HT1080 (cell line): ENCODE results near the gene BCL11B. TPM values are rescaled to one million over a fixed set of nuclear protein-coding genes. Genes with fewer than 3 reads are reported as not detected.

ENCODE experiments used
- DNase-seq: peaks from one replicate; pipeline ENCODE4 v3.0.0-alpha.2; 2015; ENCODE audit warnings: low read depth
- total RNA-seq: library from RNA; depleted of rRNA; stranded (reverse); fragments of >200 nt; shearing (Covaris generic); gene quantifications from 2 replicates; pipeline ENCODE4 v1.2.3, GENCODE V29; 2014

The BCL11B gene
- total RNA-seq, 1 experiment from 2014 or later, result 0.18 TPM

DNA sequence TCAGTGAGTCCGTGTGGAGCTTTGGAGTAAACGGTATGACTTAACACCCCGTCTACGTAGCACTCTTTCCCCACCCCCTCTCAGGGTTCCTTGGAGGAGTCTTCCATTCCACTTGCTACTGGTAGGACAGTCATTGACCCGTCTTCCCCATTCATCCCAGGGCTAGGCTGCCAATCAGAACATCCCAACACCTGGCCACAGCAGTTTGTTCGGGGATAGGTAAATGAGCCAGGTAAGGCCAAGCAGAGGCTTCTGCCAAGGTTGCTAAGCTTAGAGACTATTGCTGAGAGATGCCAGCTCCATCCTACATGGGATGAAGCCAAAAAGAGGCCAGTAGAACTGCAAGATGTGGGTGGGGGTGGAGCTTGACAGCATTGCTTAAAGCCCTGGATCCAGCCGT, 130.8 kb downstream of the BCL11B start:
- no peak for DNase-seq

DNA sequence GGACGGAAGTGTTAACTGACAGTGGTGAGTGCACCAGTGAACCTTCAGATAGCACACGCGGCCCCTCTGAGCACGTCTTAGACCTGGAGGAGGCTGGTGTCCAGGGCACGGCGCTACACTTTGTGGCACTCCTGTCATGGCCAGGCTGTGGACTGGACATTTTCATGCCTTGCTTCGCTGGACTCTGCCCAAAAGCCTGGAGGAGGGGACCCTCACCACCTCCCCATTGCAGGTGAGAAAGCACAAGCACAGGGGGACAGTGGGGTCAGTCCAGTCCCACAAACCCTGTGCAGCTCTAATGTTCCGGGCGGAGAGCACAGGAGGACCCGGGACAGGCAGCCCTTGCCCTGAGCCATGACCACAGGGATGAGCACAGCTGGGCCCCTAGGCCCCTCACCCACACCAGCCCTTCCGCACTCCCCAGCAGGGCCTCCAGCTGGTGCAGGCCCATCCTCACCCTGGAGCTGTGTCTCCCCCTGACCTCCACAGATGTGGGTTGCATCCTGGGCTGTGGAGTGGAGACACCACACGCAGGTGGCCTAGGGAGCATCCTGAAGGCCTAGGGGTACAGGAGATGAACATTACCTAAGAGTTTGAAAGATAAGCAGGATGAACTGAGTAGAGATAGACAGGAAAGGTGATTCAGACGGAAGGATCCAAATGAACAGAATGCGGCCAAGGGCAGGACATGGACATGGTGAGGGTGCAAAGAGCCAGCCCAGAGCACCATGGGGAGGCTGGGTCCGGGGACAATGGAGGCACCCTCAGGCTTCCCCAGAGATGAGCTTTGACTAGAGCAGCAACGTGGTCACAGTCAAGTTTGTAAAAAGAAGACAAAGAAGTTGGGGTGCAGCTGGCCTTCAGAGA, 132.8 kb downstream of the BCL11B start:
- no peak for DNase-seq

DNA sequence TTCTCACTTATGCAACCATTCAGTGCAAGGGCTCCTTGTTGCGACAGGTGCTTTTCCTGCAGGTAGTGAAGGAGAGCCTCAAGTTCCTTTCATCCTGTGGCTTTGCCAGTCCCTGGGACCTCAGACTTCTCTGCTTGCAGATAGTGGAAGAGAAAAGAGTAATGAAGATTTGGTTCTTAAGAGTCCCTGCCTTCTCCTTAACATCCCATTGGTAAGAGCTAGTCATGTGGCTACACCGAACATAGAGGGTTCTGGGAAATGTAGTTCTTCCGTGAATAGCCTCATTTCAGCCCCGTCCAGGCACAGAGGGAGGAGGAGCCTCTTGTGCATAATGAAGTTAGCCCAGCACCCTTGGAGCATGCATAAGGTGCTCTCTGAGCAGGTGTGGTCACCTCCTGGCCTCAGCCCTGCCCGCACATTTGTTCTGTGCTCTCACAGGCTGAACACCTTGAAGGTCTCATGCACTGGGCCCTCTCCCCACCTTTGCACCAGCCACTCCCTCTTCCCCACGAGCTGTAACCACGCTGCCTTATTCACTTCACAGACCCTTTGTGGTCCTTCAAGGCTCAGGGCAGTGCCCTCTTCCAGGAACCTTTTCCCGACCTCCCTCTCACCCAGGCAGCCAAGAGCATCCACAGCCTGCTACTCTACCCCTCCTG, 134.0 kb downstream of the BCL11B start:
- DNase-seq, result no peak

DNA sequence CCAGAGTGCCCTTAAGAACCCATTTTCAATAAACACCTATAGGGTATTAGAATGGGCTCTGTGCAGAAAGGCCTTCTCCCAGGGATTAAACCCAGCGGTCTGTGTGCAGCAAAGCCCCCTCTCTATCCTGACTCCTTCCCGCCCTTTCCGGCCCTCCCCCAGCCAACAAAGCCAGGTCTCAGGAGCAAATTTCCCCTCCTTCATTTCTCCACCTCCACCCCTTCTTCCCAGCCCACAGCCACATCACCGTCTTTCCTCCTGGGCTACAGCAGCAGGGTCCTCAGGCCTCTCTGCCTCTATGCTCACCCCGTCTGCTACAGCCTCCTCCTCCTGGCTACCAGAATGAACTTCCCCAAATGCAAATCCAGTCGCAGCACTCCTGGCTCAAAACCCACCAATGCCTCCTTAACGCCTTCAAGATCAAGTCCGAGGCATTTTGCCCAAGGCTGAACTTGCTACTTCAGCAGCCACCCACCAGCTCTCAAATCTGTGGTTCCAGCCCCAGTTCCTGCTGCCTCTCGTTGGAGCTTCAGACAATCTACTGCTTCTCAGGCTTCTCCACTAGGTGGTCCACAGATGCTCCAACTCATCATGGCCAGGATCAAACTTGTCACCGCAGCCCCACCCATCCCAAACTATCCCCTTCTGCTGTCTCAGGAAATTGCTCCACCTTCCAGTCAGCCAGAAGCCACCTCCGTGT, 134.8 kb downstream of the BCL11B start:
- no peak for DNase-seq

DNA sequence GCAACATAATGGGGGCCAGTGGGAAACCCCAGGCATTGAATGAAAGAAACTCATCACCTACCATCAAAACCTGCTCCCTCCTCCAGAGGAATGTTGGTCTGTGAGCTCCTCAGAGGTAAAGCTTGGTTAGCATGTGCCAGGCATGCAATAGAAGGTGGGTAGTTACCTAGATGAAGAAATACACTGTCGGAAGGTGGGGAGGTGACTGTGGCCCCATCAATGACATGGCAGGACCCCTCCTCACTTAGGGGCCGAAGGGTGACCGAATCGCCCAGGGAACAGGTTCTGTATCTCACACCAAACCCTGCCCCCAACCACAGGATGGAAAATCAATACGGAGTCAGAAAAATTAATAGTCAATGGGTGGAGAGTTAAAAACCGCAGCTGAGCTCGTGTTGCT, 135.6 kb downstream of the BCL11B start:
- no peak for DNase-seq

DNA sequence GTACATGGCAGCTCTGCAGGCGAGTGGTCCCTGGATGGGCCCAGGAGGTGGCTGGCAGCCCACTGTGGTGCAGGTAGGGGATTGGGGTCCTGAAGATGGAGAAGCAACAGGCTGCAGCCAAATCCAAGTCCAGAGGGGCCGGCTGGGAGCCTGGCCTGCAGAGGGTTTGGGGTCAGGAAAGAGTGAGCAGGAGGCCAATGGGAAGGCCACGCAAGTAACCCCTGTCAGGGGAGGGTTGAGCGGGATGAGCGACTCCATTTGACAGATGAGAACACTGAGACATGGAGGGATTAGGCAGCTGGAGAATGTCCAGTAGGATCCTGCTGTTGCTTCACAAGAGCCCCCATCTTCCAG, 136.0 kb downstream of the BCL11B start:
- DNase-seq, result no peak

DNA sequence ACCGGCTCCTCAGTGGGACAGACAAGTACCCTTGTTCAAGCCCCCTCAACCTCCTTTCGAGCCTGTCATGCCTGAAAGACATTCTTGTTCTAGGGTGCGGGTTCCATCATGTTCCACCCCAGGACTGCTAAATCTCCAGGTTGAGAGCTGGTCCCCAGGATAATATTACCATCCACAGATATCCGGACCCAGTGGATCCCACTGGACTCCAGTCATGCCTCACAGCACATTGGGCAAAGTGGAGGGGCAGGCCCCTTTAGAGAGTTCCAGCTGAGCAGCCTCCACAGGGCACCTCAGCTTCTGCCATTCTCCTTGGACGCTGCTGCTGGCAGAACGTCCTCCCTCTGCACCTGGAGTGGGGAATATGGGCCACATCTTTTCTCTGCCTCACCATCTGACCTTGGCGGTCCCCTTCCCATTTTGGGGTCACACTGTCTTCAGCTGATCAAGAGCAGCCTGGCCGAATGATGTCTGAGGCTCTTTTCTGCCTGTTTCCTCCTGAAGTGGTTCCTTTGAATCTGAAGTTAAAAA, 137.4 kb downstream of the BCL11B start:
- DNase-seq, result no peak

DNA sequence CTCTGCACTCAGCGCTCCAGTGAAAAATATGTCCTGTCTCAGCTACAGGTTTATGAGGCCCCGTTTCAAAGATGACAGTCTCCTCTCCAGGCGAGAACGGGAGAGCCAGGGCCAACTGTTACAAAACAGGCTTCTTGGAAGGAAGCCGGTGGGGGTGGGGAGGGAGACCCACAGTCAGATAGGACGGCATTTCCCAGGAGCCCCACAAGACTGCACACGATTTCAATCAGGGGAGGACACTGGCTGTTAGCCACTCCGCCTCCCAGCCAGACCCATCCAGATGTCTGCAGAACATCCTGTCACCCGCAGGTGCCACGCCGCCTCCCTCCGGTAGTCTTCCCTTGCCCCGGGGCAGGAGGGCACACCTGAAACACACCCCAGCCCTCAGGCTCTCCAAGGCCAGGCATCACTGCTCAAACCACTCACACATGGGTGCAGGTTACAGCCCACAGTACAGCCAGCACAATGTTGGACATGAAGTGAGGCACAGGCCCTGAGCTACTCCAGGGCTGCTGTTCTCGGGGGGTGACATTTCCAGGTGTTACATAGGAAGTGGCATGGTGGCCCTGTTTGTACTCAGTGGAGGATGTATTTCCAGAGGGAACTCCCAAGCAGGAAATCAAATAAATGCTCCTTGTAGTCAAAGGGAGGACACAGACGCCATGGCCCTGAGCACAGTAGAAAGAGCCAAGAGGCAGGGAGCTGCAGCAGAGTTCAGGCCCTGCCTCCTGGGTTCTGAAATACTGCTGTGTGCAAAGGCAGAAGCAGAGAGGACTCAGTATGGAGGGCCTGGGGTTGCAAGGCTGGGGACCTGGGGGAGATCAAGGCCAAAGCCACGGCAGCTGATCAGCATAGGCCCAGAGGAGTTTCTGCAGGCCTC, 138.1 kb downstream of the BCL11B start:
- DNase-seq, result no peak

DNA sequence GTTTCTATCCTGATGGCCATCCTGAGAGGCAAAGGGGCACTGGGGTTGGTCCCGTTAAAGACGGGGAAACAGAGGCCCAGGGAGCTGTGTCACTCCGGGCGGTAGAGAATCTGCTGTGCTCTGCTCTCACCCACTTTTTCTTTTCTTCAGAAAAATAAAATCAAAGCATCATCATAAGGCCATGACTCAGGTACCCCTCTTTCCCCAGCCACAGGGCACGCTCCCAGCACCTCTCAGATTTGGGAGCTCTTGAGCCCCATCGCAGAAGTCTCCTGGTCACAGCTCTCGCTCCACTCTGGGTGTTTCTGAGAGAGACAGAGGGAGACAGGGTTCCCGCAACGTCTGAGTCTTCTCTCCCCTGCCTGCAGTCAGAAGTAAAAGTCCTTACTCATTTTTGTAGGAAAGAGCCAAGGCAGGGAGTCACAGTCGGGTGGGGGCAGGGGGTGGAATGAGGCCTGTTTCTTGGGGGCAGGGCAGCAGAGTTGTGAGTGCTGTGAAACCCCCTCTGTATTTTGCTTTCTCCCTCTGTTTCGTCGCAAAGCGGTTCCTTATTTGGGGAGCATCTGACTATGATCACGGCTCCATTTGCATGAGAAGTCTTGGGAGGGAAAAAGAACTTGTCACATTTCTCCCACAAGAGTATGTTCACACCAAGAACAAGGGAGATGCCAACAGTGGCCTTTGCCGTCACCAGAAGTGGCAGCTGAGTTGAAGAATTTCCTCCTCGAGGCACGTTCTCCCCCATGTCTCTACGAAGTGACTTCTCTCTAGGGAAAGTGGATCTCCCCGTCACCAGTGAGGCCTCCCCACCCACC, 139.0 kb downstream of the BCL11B start:
- DNase-seq, result no peak

DNA sequence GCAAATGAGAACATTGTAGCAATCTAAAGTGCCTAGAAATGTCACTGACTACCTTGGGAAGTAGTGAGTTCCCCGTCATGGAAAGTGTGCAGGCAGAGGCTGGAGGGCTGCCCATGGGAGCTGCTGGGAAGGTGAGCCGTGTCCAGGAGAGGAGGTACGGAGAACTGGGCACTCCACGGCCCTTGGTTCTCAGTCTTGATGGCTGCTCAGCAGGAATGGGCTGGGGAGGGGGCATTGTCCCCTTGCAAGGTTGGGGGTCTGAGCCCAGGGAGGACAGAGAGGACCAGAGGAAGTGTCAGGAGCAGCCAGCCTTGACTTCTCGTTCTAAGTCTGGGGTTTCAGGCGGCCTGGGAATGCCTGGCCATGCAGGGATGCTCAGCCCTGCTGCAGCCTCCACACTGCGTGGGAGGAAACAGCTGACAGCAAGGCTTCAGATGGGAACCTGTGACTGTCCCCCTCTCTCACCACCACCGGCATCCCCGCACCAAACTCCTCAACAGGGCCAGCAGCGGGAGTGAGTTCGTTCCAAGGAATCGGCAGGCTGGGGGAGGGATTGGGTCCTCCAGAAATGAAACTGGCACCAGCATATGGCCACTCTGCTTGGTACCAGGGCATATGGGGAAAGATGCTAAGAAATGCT, 140.2 kb downstream of the BCL11B start:
- DNase-seq, result no peak

DNA sequence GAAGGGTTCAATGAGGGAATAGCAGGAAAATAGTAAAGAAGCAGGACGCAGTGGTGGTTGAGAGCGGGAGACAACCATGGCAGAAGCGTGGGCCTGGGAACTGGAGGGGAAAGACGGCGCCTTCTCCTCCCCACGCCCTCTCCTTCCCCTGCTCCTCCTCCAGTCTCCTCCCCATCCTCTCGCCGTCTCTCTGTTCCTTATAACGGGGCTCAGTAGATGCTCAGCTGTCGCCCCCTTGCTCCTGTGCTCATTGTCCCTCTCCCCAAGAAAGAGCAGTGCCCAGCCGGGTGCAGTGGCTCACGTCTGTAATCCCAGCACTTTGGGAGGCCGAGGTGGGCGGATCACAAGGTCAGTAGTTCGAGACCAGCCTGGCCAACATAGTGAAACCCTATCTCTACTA, 142.0 kb downstream of the BCL11B start:
- DNase-seq, result no peak

DNA sequence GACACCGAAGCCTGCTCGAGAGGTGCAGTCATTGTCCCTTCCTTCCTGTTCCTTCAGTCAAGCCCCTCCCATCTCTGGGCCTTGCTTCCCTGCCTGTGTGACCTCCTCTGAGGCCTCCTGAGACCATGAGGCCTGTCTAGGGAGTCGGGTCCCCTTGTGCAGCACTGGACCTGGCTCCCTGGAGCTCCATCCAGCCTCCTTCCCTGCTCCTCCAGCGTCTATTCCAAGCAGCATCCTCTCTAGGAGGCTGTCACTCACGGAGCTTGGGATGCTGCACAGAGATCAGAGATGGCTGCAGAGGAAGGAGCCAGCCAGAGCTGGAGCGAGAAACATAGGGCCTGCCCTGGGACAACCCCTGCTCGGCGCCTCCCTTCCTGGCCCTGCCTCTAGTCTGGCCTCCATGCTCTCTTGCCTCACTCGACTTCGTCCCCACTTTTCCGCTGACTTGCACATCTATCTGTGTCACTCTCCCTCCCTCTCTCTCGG, 142.7 kb downstream of the BCL11B start:
- DNase-seq, result no peak

DNA sequence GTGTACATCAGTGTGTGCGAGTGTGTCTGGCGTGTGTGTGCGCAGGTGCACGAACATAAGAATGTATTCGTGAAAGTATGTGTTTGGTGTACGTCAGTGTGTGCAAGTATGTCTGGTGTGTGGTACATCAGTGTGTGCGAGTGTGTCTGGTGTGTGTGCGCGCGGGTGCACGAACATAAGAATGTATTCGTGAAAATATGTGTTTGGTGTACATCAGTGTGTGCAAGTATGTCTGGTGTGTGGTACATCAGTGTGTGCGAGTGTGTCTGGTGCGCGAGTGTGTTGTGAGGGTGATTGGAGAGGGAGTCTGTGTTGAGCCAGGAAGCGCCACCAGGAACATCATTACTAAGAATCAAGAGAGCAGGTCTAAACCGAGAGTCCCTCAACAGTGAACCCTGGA, 143.8 kb downstream of the BCL11B start:
- no peak for DNase-seq

DNA sequence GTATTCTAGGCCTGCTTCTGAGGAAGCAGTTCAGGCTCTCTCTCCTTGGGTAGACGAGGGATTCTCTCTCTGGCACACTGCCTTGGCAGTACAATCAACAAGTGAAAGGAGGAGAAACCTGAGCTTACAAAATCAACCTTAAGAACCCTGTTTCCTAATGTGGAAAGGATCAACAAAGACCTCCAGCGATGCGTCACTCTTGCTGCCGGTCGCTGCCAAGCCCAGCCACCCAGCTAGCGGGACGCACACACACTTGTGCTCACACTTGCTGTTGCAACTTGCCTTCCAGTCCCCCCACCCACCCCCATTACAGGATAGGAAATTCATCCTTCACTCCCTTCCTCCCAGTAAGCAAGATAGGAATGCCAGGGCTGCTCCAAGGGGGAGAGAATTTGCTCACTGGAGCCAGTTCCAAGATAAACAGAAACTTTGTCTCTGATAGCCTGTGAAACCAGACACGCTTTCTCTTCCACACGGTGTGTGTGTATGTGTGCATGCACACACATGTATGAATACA, 144.3 kb downstream of the BCL11B start:
- DNase-seq, result peak; percentile 42

DNA sequence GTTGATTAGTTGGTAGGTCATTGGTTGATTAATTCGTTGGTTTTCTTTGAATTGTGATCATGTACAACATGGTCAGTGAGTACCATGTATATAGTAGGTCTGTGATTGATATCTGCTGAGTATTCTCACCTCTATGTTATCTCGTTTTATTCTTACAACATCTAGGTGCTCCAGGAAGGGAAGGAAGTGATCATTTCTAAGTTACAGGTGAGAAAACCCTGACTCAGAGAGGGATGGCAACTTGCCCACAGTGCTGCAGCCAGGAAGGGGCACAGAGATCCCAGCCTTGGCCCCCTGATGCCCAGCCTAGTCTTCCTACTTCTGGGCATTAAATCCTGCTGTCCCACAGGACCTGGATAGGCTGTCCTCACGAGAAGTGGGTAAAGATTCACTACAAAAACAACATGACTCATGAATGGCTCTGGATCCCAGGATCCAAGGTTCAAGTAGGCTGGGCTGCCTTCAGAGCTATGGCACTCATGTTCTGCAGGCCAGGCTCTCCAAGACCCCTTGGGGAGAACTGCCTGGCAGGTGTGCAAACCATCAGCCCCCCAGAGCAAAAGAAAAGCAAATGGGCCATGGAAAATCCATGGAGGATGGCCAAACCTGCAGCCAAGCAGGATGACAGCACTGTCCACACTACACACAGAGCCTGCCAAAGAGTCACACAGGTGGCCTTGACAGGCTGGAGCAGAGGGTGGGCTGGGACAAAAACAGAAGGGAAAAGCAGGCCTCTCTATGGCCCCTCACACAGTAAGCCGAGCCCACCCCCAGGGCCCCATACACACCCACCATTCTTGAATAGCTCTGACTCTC, 146.2 kb downstream of the BCL11B start:
- no peak for DNase-seq

DNA sequence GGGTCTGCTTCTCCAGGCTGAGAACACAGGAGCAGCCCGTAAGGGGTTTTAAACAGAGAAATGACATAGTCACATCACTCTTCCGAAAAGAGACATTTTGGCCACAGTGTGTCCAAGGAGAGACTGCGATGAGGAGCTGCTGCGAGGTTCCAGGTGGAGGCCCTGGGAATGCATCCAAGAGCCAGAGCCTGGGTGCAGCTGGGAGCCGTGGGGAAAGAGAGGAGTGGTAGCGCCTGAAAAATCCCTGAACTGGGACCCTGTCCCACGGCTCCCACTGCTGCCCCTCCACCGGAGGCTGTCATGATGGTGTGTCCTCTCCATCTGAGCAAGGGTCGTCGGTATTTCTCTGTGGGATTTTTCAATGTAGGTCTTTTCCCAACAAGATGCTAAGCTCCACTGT, 146.9 kb downstream of the BCL11B start:
- DNase-seq, result no peak

DNA sequence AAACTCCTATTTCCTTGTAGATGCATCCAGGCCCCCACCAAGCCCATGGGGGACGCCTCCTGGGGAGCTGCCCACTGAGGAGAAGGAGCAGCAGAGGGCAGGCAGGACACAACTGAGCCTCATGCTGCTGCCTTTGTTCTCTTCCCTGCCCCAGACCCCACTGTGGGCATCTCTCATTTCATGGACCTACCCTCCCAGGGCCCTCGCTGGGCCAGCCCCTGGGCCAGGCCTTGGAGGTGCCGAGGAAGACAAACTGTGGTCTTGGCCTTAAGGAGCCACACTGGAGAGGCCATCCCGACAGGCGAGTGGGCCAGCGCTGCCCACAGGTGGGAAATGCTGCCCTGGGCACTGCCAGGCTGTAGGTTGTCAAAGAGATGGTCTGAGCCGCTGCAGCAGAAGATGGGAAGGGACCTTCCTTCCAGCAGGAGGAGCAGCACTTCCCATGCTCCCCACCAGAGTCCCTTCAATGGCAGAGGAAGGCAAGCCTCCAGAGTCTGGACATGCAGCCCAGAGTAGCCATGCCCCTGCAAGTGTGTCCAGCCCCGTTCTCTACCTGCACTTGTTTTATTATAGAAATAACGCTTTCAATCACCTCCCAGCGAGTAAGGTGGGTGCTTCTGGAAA, 147.4 kb downstream of the BCL11B start:
- no peak for DNase-seq
